Measurements from ENCODE around the gene KLHL20.
A peak's percentile ranks its signal among the peaks of the same experiment; 100 is the strongest.
"Not testable (repeated sequence)": the region's sequence is repeated elsewhere in the genome, so short reads cannot be mapped to it uniquely, and the experiment has no call there.

Gene KLHL20

DNA sequence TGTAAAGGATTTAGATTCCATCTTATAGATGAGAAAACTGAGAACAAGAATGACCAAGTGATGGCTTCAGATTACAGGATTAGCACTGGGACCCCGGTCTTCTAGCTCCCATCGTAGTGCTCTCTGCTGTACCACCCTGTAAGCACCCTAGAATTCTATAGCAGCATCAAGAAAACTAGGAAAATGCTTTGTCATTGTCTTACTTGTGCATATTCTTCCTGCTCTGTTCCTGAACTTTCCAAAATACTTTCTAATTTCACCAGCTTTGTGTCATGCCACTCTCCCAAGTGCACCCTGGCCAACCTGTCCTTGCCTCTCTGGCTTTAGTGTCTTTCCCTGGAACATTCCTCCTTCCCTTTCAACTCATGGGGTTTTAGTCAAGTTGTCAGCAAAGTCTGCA, 6.0 kb upstream of the KLHL20 start:
- no peak overlapping the region for H3K27ac Mint-ChIP-seq
- ATAC-seq (replicated peaks) (no peak), DNase-seq (no peak)
- H3K4me1 Mint-ChIP-seq (ENCODE audit: low read depth in 2 of 2), result no peaks in the 10 kb centered on the region
- peaks cover 29 to 50% of the 10 kb centered on the region in 2 donors for H3K27me3 Mint-ChIP-seq
- H3K36me3 Mint-ChIP-seq (ENCODE audit: insufficient read depth), result no peaks in the 10 kb centered on the region
- no peak overlapping the region for H3K4me3 Mint-ChIP-seq
- no peaks in the 10 kb centered on the region for H3K9me3 Mint-ChIP-seq

DNA sequence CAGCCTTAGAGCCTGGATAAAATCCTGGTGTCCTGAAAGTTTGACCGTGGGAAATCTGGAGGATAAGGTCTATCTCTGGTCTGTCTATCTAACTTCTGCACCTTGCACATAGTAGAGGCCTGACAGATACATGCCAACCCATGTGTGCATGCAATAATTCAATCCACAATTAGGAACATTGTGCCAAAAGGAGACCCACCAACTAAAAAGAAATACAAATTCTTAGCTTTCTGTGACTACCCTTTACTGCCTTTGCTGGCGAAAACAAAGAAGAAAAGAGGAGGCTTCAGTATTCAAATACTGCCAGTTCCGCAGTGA, 381 bp upstream of the KLHL20 start:
- ATAC-seq (replicated peaks) (no peak), DNase-seq (no peak)
- Mint-ChIP-seq H3K27me3 (peaks cover 21 to 27% of the 10 kb centered on the region in 2 donors), H3K27ac (peak overlapping the region; percentile 87 to 91), H3K4me3 (peak overlapping the region; percentile 87 to 97), H3K9me3 (no peaks in the 10 kb centered on the region), H3K36me3 (ENCODE audit: insufficient read depth) (peaks cover 12% of the 10 kb centered on the region), H3K4me1 (ENCODE audit: low read depth in 2 of 2) (peaks cover 15 to 18% of the 10 kb centered on the region in 2 donors)

DNA sequence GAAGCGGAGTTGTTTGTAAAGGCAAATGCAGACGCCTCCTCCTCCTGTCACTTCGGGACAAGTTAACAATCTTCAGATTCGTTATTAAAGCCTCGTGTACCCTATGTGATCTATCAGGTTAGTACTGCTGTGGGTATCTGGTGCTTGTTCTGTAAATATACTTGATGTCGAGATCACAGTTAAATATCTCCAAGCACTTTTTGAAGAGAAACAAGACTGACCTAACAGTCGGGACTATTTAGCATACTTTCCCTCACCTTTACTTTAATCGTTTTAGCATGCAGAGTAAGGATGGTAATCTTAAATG, 710 bp downstream of the KLHL20 start:
- peak overlapping the region; percentile 87 to 91 for H3K27ac Mint-ChIP-seq
- peaks cover 20 to 24% of the 10 kb centered on the region in 2 donors for H3K4me1 Mint-ChIP-seq (ENCODE audit: low read depth in 2 of 2)
- H3K4me3 Mint-ChIP-seq, result peak overlapping the region; percentile 87 to 97
- ATAC-seq (replicated peaks), result no peak
- H3K9me3 Mint-ChIP-seq, result no peaks in the 10 kb centered on the region
- DNase-seq, result no peak
- H3K27me3 Mint-ChIP-seq, result peaks cover 12 to 16% of the 10 kb centered on the region in 2 donors
- peaks cover 15% of the 10 kb centered on the region for H3K36me3 Mint-ChIP-seq (ENCODE audit: insufficient read depth)

DNA sequence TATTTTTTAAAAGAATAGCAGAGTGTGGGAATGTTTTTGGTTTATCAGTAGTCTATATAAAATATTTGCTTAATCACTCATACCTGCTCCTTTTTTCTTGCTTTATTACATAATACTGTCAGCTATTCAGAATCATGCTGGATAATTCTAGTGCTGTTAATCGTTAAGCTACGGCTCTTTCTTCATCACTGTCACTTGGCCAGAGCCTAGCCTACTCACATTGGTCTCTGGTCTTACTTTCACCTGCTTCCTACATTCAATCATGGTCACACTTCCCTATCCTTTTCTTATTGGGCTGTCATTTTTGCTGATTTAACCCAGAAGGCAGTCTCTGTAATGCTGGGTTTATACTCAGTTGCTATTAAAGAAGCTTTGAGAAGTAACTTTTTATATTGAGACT, 2.5 kb downstream of the KLHL20 start:
- DNase-seq, result no peak
- H3K36me3 Mint-ChIP-seq (ENCODE audit: insufficient read depth), result peaks cover 15% of the 10 kb centered on the region
- no peaks in the 10 kb centered on the region for H3K9me3 Mint-ChIP-seq
- no peak overlapping the region for H3K27ac Mint-ChIP-seq
- no peak overlapping the region for H3K4me3 Mint-ChIP-seq
- H3K4me1 Mint-ChIP-seq (ENCODE audit: low read depth in 2 of 2), result peaks cover 24 to 39% of the 10 kb centered on the region in 2 donors
- H3K27me3 Mint-ChIP-seq, result no peaks in the 10 kb centered on the region
- ATAC-seq (replicated peaks), result no peak

- H3K9me3 Mint-ChIP-seq; ATAC-seq (replicated peaks); H3K4me3 Mint-ChIP-seq; H3K27ac Mint-ChIP-seq; DNase-seq; H3K4me1 Mint-ChIP-seq (ENCODE audit: low read depth in 2 of 2); H3K27me3 Mint-ChIP-seq: not testable (repeated sequence)
- peaks cover 17% of the 10 kb centered on the region for H3K36me3 Mint-ChIP-seq (ENCODE audit: insufficient read depth)
Observed at GRCh38 chr1:173731331-173731730, 16.6 kb downstream of the KLHL20 start.

DNA sequence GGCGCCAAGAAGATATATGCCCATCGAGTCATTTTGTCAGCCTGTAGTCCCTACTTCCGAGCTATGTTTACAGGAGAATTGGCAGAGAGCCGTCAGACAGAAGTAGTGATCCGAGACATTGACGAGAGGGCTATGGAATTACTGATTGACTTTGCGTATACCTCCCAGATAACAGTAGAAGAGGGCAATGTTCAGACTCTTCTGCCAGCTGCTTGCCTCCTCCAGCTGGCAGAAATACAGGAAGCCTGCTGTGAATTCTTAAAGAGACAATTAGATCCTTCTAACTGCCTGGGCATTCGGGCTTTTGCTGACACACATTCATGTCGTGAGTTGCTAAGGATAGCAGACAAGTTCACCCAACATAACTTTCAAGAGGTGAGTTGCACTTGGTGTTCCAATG, 19.1 kb downstream of the KLHL20 start:
- H3K27ac Mint-ChIP-seq, result peak overlapping the region in 1 of 2 donors; percentile 1
- no peak overlapping the region for H3K4me3 Mint-ChIP-seq
- no peak for ATAC-seq (replicated peaks)
- H3K9me3 Mint-ChIP-seq, result peaks cover 0 to under 1% of the 10 kb centered on the region in 2 donors
- H3K4me1 Mint-ChIP-seq (ENCODE audit: low read depth in 2 of 2), result peaks cover 22 to 27% of the 10 kb centered on the region in 2 donors
- H3K36me3 Mint-ChIP-seq (ENCODE audit: insufficient read depth), result peaks cover 23% of the 10 kb centered on the region
- no peaks in the 10 kb centered on the region for H3K27me3 Mint-ChIP-seq
- DNase-seq, result no peak

DNA sequence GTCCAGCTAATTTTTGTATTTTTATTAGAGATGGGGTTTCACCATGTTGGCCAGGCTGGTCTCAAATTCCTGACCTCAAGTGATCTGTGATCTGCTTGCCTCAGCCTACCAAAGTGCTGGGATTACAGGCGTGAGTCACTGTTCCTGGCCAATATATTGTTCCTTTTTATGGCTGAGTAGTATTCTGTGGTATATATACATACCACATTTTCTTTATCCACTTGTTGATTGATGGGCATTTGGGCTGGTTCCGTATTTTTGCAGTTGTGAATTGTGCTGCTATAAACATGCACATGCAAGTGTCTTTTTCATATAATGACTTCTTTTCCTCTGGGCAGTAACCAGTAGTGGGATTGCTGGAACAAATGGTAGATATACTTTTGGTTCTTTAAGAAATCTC, 21.3 kb downstream of the KLHL20 start:
- Mint-ChIP-seq H3K4me3 (peak overlapping the region in 1 of 2 donors; percentile 37), H3K4me1 (ENCODE audit: low read depth in 2 of 2) (peaks cover 28 to 42% of the 10 kb centered on the region in 2 donors), H3K36me3 (ENCODE audit: insufficient read depth) (peaks cover 37% of the 10 kb centered on the region)
- H3K9me3 Mint-ChIP-seq; H3K27me3 Mint-ChIP-seq; DNase-seq; ATAC-seq (replicated peaks); H3K27ac Mint-ChIP-seq: not testable (repeated sequence)

- DNase-seq (no peak), ATAC-seq (replicated peaks) (no peak)
- H3K4me1 Mint-ChIP-seq (ENCODE audit: low read depth in 2 of 2), result peaks cover 34 to 52% of the 10 kb centered on the region in 2 donors
- no peak overlapping the region for H3K27ac Mint-ChIP-seq
- no peaks in the 10 kb centered on the region for H3K27me3 Mint-ChIP-seq
- no peak overlapping the region for H3K4me3 Mint-ChIP-seq
- no peaks in the 10 kb centered on the region for H3K9me3 Mint-ChIP-seq
- peaks cover 32% of the 10 kb centered on the region for H3K36me3 Mint-ChIP-seq (ENCODE audit: insufficient read depth)
Observed at GRCh38 chr1:173742203-173742886, 27.6 kb downstream of the KLHL20 start.

- H3K36me3 Mint-ChIP-seq (ENCODE audit: insufficient read depth), result peaks cover 25% of the 10 kb centered on the region
- no peak for ATAC-seq (replicated peaks)
Observed at GRCh38 chr1:173744651-173745050, 29.9 kb downstream of the KLHL20 start.

DNA sequence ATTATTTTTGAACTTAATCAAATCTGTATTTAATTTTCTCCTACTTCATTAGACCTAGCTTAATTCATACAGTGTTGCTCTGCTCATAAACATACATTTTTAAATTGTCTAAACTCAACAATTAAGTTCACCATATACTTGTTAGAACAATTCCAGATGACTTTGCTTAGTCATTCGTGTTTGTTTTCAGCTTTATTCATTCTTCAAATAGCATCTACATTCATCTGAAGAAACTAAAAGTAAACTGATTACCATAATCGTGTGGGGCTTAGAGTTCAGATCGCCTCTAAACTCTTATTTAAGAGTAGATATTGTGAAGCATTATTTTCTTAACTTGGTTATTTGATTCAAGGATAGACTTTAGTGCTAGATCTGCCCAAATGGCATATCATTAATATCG, 34.4 kb downstream of the KLHL20 start:
- Mint-ChIP-seq H3K4me3 (no peak overlapping the region), H3K27ac (no peak overlapping the region), H3K9me3 (no peaks in the 10 kb centered on the region), H3K36me3 (ENCODE audit: insufficient read depth) (peaks cover 34% of the 10 kb centered on the region), H3K4me1 (ENCODE audit: low read depth in 2 of 2) (peaks cover 7 to 26% of the 10 kb centered on the region in 2 donors), H3K27me3 (no peaks in the 10 kb centered on the region)
- ATAC-seq (replicated peaks) (no peak), DNase-seq (no peak)

More at GRCh38 chr1:173744651-173745050, 29.9 kb downstream of the KLHL20 start:
- no peak overlapping the region for H3K27ac Mint-ChIP-seq
- H3K27me3 Mint-ChIP-seq, result no peaks in the 10 kb centered on the region
- DNase-seq, result no peak
- no peak overlapping the region for H3K4me3 Mint-ChIP-seq
- peaks cover 13 to 43% of the 10 kb centered on the region in 2 donors for H3K4me1 Mint-ChIP-seq (ENCODE audit: low read depth in 2 of 2)
- no peaks in the 10 kb centered on the region for H3K9me3 Mint-ChIP-seq

GRCh38 chr1:173753830-173754229, 39.0 kb downstream of the KLHL20 start:
- DNase-seq (no peak), ATAC-seq (replicated peaks) (no peak)
- H3K4me3 Mint-ChIP-seq, result no peak overlapping the region
- H3K36me3 Mint-ChIP-seq (ENCODE audit: insufficient read depth), result peaks cover 68% of the 10 kb centered on the region
- peaks cover 0 to 9% of the 10 kb centered on the region in 2 donors for H3K4me1 Mint-ChIP-seq (ENCODE audit: low read depth in 2 of 2)
- H3K9me3 Mint-ChIP-seq, result no peaks in the 10 kb centered on the region
- no peak overlapping the region for H3K27ac Mint-ChIP-seq
- H3K27me3 Mint-ChIP-seq, result no peaks in the 10 kb centered on the region

DNA sequence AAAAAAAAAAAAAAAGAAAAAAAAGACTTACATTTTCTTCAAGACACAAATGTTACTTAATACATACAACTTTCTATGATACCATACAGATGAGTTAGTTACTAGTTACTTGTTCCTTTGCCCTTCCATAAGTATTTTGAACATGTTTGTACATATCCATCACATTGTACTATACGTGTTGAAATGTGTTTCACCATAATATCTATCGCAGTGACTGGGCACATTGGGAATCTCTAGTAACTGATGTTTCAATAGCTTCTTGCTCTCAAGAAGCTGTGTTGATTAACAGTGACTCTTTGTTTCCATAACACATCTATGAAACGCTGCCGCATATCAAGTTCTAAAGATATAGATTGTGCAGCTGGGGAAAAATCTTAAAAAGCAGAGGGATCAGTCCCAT, 42.9 kb downstream of the KLHL20 start:
- DNase-seq (no peak), ATAC-seq (replicated peaks) (no peak)
- Mint-ChIP-seq H3K4me3 (no peak overlapping the region), H3K4me1 (ENCODE audit: low read depth in 2 of 2) (peaks cover 0 to 6% of the 10 kb centered on the region in 2 donors), H3K36me3 (ENCODE audit: insufficient read depth) (peaks cover 67% of the 10 kb centered on the region), H3K27ac (peak overlapping the region in 1 of 2 donors; percentile 24), H3K9me3 (peaks cover 2 to 9% of the 10 kb centered on the region in 2 donors), H3K27me3 (no peaks in the 10 kb centered on the region)

DNA sequence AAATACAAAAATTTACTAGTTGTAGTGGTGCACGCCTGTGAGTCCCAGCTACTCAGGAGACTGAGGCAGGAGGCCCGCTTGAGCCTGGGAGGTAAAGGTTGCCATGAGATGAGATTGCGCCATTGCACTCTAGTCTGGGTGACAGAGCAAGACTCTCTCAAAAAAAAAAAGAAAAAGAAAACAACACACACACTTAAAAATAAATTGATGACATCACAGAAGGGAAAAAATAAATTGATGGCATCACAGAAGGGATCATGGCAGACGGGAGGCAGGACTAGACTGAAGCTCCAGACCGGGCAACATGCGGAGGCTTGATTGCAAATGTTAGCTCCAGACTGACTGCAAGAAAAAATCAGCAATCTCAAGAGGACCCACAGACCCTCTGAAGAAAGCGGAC, 43.3 kb downstream of the KLHL20 start:
- H3K9me3 Mint-ChIP-seq, result peaks cover 2 to 9% of the 10 kb centered on the region in 2 donors
- ATAC-seq (replicated peaks), result no peak
- H3K27me3 Mint-ChIP-seq, result no peaks in the 10 kb centered on the region
- H3K4me1 Mint-ChIP-seq (ENCODE audit: low read depth in 2 of 2), result peaks cover 0 to 6% of the 10 kb centered on the region in 2 donors
- peak overlapping the region in 1 of 2 donors; percentile 24 for H3K27ac Mint-ChIP-seq
- H3K36me3 Mint-ChIP-seq (ENCODE audit: insufficient read depth), result peaks cover 66% of the 10 kb centered on the region
- no peak for DNase-seq
- no peak overlapping the region for H3K4me3 Mint-ChIP-seq

- peaks cover 0 to 6% of the 10 kb centered on the region in 2 donors for H3K4me1 Mint-ChIP-seq (ENCODE audit: low read depth in 2 of 2)
- H3K9me3 Mint-ChIP-seq, result peaks cover 2 to 9% of the 10 kb centered on the region in 2 donors
- DNase-seq, result no peak
- peaks cover 58% of the 10 kb centered on the region for H3K36me3 Mint-ChIP-seq (ENCODE audit: insufficient read depth)
- no peak for ATAC-seq (replicated peaks)
- no peaks in the 10 kb centered on the region for H3K27me3 Mint-ChIP-seq
- no peak overlapping the region for H3K4me3 Mint-ChIP-seq
- no peak overlapping the region for H3K27ac Mint-ChIP-seq
Observed at GRCh38 chr1:173758980-173759379, 44.2 kb downstream of the KLHL20 start.

Measured in effector memory CD8-positive, alpha-beta T cell (primary cell).